Stimulated activated CD4-positive, alpha-beta T cell treated with anti-CD3 and anti-CD28 coated beads, Interleukin-4, amount 100 ng/mL, for 4 hours (primary cell): ENCODE results near the gene CST9L.
"Not testable (repeated sequence)": the region's sequence is repeated elsewhere in the genome, so short reads cannot be mapped to it uniquely, and the experiment has no call there.

Source experiments
- DNase-seq, 2 experiments: peaks; one replicate each; pipeline ENCODE4 v3.0.0-alpha.2; 2020

Gene CST9L

DNA sequence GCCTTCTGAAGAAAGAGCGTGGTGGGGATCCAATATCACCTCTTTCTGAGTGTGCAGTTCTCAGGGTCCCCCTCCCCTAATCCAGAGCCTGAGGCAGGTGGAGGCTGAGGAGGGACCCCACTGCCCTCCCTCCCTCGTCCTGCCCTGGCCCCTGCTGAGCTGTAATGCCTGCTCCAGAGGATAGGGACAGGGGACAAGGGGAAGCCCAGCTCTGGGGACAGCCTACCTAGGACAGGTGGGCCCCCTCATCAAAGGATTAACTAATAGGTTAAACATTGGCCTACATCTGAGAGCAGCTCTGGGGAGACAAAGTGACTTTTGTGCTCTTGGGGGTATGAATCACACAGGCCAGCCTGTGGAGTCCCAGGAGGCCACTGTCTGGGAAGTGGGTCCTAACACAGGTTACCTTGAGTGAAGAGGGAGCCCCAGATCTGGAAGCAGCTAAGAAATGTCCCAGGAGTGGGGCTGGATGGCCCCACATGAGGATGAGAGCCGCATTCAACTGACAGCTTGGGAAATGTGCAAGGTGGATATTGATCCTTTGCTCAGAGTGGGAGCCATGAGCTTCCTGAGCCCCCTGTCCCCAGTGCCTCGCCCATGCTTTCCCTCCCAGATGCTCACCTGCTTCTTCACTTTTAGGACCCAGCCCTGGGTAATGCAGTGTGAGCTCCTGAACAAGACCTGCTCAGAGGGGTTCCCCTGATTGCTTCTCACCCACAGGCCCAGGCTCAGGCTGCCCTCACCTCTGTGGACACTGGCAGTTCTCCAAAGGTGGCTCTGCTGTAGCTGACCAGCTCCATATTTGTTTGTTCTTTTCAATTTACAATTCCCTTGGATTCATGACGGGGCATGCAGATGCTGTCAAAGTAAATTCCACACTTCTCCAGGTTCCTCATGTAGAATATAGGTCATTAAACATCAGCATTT is 17.8 kb upstream of the CST9L start:
- DNase-seq = no peak

DNA sequence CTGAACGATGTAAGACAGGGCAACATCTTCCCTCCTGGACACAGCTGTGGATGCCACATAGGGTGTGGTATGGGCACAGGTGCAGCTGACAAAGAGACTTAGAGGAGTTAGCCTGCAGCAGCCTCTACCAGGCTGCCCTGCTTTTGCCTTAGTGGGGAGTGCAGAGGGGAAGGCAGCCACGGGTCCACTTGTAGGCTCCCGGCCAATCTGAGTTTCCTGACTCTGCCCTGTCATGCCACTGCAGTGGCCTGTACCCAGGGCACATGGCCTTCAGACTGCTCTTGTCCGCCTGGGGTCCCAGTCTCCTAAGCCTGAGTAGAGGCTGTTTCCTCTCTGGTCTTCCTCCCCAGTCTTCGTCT is 17.1 kb upstream of the CST9L start:
- no peak for DNase-seq

DNA sequence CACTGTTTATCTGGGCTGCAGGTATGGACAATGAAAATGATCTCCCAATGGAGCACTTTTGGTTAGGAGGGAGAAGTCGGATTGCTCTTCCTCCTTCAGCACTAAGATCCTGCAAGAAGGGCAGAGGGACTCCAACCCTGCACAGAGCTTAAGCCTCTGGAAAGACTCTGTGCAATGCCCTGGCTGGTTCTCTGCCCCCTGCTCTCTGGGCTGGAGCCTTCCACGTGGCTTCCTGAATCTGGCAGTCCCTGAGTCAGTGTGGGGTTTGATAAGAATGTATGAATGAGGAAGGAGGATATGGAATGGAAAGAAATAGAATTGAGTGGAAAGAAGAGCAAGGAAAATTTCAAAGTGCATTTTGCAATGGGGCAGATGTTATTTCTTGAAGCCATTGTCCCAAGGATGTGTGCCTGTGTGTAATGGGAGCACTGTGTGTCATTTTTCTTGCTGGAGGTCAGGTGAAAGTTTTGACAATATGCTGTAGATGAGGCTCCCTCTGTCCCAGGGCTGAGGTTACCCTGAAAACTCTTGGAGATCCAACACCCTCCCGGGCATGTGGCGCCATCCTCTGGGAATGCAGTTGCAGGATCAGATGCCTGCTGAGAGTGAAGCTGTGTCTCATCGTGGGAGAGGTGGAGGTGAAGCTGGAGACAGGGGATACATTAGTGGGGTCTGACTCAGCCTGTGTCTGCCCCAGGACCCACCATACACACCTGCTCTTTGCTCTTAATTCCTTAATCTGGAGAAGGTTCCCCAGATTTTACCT is 16.3 kb upstream of the CST9L start:
- DNase-seq = no peak

DNA sequence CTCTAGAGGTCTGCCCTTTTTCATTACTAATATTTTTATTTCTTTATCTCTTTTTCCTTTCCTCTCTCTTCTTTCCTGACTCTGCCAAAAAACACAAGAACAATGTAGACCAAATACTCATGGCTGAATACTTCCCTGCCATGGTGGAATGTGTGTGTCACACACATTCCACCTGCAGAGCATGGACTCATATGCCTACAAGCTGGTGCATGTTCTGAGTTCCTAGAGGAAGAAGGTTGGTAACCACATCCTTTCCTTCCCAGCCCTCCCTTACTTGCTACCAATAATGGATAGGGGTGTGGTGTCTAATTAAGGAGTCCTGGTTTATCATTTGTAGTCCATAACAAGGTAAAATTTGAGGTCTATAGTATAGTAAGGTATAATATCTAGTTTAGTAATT is 15.2 kb upstream of the CST9L start:
- no peak for DNase-seq

DNA sequence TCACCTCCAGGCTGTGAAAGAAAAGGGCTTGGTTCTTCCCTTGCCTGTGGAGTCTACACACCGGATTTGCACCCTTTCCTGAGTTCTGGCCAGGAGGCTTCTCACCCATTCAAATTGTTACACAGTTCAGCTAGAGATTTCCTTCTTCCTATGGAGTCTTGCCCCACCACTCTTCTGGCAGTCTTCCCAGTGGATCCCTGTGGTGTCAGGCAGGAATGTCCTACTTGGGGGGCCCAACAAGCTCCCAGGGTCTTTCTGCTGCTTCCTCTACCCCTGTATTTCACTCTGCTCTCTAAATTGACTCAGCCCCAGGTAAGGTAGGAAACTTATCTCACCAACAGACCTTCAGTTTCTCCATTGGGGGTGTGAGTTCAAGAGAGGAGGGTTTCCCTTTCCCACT is 14.0 kb upstream of the CST9L start:
- no peak for DNase-seq

DNA sequence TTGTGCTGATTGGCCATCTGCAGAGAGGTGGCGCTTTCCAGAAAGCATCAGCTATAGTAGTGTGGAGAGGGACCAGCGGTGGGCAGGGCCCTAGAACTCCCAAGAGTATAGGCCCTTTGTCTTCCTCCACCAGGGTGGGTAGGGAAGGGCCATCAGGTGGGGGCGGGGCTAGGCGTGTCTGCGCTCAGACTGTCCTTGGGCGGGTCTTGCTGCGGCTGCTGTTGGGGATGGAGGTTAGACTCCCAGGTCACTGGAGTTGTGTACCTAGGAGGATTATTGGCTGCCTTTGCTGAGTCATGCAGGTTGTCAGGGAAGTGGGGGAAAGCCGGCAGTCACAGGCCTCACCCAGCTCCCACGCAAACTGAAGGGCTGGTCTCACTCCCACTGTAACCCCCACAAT is 13.5 kb upstream of the CST9L start:
- not testable (repeated sequence) for DNase-seq

DNA sequence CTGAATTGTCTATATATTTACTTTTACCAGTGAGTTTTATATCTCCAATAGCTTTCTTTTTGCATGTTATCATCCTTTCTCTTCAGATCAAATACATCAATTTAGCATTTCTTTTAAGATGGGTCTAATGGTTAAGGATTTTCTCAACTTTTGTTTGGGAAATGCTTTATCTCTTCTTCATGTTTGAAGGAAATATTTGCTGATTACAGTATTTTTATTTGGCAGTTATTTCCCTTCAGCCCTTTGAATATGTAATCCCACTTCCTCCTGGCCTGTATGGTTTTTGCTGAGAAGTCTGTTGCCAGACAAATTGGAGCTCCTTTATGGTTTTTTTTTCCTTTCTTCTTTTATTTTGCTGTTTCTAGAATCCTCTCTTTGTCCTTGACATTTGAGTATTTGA is 6.7 kb upstream of the CST9L start:
- no peak for DNase-seq

DNA sequence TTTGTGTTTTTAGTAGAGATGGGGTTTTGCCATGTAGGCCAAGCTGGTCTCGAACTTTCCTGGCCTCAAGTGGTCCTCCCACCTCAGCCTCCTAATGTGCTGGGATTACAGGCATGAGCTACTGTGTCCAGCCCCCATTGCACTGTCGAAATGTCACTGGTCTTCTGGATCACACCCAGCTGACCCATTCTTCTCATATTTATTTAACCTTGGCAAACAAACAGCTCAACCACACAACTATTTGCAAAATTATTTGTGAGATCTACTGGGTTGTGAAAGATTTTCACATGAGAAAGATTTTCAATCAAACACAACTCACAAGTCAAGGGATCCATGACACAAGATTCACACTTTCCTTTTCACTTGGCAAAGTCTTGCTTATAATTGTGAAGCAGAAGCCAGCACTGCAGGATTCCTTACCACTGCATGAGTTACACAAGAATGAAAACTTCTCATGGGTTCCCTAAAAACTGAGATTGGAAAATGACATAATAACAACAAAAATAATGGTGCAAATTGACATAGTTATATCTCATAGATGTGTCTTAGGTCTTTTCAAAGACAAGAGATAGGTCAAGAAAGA is 2.0 kb upstream of the CST9L start:
- DNase-seq = no peak

DNA sequence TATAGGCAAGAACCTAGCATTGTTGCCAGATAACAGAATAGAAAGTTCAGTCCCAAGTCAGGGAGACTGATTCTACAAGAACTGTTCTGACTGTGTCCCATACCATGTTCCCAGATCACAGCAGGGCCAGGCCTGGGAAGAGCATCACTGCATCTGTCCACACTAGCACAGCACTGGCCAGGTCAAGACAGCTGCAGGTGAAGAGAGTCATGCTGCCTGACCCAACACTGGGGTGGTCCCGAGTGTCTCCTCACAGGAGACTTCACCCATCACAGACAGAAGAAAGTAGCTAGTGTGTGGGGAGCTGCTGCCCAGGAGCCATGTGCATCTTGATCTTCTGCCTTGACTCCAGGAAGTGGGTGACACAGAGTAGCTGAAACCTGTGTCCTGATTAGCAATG is 1.3 kb upstream of the CST9L start:
- no peak for DNase-seq

DNA sequence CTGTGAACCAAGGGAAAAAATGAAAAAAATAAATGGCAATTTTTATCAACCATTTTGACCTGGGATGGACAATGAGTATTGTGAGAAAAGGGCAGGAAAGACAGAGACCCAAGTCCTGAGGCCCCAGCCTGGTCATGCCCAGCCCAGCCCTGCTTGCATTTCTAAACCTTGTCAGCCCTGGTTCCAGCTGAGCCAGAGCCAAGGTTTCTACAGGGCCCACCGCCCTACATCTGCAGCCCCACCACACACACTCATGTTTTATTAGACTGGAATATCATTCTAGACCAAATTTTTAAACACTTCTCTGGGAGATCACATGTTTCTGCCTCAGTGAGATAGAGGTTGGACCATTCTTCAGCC is 667 bp upstream of the CST9L start:
- no peak for DNase-seq

DNA sequence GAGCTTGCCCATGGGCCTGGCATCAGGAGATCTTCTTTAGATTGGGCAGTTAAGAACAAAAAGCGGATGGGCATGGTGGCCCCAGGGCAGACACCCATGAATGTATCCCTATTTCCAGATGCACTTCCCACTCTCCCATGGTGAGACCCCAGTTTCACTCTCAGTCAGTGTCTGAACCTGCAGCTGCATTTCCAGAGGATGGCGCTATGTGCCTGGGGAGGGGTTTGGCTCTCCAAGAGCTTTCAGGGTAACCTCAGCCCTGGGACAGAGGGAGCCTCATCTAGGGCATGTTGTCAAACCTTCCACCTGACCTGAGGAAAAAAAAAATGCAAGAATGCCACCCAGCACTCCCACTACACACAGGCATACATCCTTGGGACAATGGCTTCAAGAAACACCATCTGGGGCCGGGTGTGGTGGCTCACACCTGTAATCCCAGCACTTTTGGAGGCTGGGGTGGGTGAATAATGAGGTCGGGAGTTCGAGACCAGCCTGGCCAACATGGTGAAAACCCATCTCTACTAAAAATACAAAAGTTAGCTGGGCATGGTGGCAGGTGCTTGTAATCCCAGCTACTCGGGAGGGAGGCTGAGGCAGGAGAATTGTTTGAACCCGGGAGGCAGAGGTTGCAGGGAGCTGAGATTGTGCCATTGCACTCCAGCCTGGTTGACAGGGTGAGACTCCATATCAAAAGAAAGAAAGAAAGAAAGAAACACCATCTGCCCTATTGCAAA is 1.9 kb downstream of the CST9L start:
- DNase-seq = no peak

DNA sequence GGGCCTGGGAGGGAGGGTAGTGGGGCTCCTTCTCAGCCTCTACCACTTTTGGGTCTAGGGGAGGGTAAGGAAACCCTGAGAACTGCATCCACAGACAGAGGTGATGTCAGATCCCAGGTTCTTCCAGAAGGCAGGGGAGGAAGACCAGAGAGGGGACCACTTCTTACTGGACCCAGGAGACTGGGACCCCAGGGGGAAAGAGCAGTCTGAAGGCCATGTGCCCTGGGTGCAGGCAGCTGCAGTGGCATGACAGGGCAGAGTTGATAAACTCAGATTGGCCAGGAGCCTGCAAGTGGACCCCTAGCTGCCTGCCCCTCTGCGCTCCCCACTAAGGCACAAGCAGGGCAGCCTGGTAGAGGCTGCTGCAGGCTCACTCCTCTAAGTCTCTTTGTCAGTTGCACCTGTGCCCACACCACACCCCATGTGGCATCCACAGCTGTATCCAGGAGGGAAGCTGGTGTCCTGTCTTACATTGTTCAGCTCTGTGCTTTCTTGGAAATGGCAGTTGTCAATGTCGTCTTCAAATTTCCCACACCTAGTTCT is 2.7 kb downstream of the CST9L start:
- no peak for DNase-seq

DNA sequence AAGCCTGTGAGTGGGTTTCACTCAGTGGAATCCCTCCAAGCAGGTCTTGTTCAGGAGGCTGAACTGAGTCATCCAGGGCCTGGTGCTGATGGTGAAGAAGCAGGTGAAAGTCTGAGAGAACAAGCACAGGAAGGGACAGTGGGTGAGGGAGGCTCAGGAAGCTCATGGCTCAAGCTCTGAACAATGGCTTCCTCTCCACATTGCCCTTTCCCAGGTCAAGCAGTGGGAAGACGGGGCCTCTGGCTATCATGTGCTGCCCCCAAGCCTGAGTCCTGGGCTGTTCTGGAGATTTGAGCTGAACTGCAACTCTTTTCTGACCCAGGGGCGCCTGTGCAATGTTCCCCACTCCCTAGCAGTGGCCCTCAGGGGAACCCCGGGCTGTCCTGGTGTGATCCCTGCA is 3.4 kb downstream of the CST9L start:
- no peak for DNase-seq

DNA sequence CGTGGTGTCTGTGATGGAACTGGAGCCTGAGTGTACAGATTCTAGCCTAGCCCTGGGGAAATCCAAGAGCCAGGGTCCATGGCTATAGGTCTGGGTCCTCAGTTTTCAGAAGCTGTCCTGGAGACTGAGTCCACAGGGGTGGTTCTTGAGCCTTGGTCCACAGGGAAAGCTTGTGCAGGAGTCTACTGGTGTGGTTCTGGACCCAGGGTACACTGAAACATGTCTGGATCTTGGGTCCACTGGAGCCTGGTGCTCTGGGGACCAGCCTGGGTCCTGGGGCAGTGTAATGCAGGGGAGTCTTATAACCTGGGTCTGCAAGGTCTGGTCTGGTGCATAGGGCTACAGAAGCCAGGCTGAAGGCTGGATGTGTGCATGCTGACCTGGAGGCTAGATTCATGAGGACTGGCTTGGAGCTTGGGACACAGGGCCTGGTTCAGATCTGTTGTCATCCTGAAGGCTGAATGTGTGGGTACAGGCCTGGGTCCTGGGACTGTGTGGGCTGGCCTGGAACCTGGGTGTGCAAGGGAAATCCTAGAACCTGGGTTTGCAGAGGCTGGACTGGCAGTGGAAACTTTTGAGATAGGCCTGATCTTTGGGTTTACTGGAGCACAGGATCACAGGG is 5.5 kb downstream of the CST9L start:
- DNase-seq = no peak

DNA sequence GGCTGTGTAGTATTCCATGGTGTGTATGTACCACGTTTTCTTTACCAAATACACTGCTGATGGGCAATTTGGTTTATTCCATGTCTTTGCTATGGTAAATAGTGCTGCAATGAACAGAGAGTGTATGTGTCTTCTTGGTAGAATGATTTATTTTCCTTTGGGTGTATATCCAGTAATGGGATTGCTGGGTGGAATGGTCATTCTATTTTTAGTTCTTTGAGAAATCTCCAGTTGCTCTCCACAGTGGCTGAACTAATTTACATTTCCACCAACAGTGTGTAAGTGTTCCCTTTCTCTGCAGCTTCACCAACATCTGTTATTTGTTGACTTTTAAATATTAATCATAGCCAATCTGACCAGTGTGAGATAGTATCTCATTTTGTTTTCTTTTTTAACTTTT is 13.9 kb downstream of the CST9L start:
- no peak for DNase-seq

DNA sequence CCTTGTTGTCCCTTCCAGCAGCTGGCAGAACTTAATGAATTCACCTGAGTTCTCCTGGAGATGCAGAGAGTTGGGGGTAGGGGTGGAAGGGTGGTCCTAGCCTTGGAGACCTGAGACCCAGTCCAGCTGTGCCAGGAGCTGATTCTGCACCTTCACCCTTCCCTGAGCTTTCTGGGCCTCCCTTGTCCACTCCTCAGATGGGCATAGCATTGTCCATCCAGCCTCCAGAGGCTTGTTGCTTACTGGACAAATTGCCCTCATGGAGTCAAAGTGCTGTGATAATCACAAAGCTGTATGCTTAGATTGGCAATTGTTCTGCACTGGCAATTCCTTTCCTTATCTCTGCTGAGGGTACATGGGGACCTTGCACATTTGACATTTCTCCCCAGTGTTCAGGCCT is 16.5 kb downstream of the CST9L start:
- DNase-seq = no peak

DNA sequence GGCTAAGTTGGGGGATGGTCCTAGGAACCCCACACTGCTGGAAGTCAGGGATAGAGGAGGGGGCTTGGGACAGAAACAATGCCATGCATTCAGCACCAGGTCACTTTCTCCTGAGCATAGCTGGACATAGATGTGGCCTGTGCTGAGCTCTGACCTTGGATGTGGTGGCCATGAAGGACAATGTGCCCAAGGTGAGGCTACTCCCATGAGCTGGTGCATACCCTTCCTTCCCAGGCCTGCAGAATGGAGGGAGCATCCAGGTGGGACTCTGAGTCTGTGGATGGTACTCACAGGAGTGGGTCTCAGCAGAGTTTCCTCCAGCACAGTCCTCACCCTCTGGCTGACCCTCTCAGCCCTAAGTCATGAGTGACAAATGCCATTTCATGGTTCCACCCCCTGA is 16.9 kb downstream of the CST9L start:
- DNase-seq = no peak

DNA sequence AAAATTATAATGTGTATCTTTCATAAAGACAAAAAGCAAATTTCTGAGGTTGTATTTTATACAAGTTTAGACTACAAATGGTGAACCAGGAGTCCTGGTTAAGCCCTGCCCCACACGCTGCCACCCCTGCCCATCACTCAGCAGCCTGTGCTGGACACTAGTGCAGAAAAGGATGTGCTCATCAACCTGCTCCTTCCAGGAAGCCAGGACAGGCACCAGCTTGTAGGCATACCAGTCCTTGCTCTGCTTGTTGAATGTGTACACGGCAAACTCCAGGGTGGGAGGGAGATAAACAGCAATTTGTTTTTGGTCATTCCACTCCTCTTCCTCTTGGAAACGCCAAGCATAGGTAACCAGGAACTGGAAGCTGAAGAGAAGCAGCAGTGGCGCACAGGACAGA is 18.1 kb downstream of the CST9L start:
- no peak for DNase-seq

DNA sequence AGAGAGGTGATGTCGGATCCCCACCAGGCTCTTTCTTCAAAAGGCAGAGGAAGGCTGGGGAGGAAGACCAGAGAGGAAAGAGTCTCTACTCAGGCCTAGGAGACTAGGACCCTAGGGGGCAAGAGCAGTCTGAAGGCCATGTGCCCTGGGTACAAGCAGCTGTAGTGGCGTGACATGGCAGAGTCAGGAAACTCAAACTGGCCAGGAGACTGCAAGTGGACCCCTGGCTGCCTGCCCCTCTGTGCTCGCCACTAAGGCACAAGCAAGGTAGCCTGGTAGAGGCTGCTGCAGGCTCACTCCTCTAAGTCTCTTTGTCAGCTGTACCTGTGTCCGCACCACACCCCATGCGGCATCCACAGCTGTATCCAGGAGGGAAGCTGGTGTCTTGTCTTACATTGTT is 19.9 kb downstream of the CST9L start:
- DNase-seq = no peak

DNA sequence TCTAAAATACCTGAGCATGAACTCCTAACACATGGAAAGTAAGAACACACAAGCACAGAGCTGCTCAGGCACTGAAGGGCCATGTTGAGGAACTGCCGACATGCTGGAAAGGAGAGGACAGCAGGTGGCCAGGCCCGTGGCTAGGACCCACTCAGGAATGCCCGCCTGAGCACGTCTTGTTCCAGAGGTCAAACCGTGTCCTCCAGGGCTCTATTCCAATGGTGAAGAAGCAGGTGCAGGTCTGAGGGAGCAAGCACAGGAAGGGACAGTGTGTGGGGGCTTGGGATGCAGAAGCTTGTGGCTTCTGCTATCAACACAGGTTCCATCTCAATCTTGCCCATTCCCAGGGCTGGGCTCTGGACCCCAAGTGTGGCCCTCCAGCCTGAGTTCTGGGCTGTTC is 20.7 kb downstream of the CST9L start:
- no peak for DNase-seq

DNA sequence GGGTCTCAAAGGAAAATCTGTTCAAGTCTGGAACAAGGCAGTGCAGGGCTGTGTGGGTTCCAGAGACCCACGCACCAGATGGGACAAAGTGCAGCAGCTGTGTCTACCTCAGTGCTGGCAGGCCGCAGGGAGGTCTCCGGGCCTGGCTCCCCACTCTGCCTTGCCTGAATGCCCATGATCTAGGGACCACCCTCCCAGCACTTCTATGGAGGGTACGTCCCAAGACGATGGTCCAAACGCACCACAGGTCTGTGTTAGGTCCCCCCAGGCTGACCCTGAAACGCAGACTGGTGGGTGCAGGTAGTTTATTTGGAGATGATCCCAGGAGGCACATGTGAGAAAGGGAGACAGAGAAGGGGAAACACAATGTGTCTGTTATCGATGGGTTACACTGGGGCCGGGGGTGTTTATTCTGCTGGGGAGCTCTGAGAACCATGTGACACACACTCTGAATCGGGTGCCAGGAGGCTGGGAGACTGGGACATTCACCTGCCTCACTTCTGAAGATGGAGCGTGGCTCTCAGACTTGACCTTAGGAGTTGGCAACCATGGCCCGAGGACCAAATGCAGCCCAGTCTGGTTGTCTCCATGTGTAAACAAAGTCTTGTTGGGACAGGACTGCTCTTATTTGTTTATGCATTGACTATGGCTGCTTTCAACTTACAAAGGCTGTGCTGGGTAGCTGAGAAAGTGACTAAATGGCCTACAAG is 21.7 kb downstream of the CST9L start:
- no peak for DNase-seq

DNA sequence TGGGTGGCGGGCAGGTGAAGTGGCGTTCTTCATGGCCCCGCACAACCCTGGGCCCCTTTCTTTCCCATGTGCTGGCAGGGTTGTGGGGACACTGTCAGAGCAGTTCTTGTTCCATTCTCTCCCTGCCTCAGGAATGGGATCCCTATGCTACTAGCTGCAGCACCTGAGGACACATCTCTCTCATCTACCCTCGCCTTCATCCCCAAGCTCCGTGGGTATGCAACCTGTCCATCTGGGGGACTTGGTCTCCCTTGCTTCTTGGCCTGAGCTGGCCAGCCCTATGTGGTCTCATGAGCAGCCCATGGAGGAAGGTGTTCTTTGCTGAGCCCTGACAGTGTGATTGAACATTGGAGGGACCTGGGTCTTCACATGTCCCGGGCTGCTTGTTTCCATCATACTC is 24.2 kb downstream of the CST9L start:
- no peak for DNase-seq
